LNCaP clone FGC (cell line): ENCODE results near the gene CCDC186.

ENCODE experiments used
- DNase-seq: peaks from one replicate; pipeline ENCODE4 v3.0.0-alpha.2; 2011; ENCODE audit warnings: low read depth
- H3K4me3 ChIP-seq: 2 replicates; pipeline ENCODE4 v1.5.1; 2011; ENCODE audit warnings: mild to moderate bottlenecking, low read depth, low read length, control low read depth
- TF ChIP-seq, protein P1 (sequence below): IDR thresholded peaks from 2 replicates; pipeline ENCODE4 v1.5.1; 2012; ENCODE audit warnings: mild to moderate bottlenecking; ENCODE audit not compliant: control insufficient read depth, insufficient read depth; ENCODE audit errors: extremely low read depth

CCDC186 gene

DNA sequence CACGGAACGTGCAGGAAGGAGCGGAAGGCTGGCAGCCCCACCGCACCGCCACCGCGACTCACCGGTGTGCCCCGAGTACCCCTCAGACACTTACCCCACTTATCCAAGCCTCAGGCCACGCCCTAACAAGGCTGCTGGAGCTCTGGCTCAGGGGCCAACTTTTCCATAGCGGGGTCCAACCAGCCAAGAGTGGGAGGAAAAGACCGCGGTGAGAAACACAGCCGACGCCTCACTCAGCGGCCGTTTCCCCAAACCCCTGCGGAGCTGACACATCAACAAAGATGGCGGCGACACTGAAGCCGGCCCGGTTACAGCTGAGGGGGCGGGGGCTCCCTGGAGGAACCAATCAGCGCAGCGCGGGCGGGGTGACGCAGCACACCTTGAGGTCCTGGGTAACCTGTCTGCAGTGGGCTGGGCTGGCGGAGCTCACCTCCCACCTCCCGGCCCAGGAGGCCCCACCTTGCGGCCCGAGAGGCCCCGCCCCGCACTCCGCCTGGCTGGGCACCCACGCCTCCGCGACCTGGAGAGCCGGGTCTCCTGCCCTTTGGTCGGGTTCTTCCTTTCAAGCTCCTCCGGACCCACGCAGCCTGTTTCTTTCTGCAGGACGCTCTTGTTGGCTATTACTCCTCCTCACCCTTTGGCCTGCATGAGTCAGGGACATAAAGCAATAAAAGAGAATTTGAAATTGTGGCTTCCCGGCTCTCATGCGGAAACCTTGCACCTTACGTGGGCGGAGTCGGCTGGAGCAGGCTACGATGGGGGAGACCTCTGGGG is at the start of gene CCDC186:
TSS of gene CCDC186 (minus strand) at position 283 of the 774 bp plus-strand sequence. CDS start 10,935 bp downstream, outside the sequence.
- TF ChIP-seq, protein P1, sequence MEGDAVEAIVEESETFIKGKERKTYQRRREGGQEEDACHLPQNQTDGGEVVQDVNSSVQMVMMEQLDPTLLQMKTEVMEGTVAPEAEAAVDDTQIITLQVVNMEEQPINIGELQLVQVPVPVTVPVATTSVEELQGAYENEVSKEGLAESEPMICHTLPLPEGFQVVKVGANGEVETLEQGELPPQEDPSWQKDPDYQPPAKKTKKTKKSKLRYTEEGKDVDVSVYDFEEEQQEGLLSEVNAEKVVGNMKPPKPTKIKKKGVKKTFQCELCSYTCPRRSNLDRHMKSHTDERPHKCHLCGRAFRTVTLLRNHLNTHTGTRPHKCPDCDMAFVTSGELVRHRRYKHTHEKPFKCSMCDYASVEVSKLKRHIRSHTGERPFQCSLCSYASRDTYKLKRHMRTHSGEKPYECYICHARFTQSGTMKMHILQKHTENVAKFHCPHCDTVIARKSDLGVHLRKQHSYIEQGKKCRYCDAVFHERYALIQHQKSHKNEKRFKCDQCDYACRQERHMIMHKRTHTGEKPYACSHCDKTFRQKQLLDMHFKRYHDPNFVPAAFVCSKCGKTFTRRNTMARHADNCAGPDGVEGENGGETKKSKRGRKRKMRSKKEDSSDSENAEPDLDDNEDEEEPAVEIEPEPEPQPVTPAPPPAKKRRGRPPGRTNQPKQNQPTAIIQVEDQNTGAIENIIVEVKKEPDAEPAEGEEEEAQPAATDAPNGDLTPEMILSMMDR = no peak
- DNase-seq = peak; percentile 95
- H3K4me3 ChIP-seq = peak within 1 kb of the TSS; percentile 94

DNA sequence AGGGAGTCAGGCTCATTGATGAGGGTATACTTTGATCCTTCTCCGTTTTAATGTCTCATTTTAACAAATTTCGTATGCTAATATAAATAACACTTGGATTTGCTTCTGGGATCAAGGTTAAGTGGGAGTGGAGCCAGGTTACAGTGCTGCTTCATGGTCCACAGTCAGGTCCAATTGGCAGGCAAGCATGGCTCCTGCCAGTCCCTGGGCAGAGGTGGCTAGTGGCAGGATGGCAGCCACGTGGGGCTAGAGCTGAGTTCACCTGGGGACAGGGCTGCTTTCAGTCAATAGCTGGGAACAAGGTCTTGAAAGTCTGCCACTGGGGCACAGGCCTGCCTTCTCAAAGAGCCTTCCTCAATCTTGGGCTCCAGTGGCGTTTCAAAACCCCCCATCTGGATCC is 49.1 kb upstream of the CCDC186 start:
- peak; percentile 78 for DNase-seq
- TF ChIP-seq, protein P1 = no peak
- H3K4me3 ChIP-seq = no peak overlapping the region

DNA sequence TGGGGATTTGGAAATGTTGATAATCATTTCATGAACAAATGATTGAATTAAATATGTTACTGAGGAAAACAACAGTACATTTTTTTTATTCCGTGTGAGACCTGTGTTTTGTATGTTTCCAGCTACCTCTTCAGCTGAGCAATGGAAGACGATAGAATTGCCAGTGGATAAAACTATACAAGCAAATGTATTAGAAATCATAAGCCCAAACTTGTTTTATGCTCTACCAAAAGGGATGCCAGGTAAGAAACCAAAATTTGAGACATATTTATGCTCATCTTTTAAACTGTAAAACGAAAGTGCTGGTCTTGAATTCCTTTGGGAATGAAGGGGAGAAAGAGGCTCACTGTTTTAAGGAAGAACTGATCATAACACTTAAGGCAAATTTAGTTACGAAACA is 47.2 kb upstream of the CCDC186 start:
- no peak for DNase-seq
- TF ChIP-seq, protein P1 = no peak
- no peak overlapping the region for H3K4me3 ChIP-seq

DNA sequence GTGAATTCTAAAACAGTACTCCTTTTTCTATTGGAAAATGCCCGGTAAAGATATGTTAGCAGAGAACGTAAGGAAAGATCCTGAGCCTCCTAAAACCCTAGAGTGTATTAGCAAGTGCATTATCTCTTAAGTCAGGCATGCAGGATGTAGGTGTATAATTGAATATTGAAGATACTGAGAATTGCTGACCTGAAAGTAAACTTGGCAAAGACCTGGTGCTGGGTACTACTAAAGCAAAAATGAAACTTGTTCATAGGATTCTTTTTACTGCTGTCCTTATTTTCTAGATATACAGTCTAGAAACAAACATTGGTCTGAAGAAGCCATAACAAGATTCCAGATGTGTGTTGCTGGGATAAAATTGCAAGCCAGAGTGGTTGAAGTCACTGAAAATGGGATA is 46.3 kb upstream of the CCDC186 start:
- TF ChIP-seq, protein P1 = no peak
- DNase-seq = no peak
- H3K4me3 ChIP-seq = no peak overlapping the region

DNA sequence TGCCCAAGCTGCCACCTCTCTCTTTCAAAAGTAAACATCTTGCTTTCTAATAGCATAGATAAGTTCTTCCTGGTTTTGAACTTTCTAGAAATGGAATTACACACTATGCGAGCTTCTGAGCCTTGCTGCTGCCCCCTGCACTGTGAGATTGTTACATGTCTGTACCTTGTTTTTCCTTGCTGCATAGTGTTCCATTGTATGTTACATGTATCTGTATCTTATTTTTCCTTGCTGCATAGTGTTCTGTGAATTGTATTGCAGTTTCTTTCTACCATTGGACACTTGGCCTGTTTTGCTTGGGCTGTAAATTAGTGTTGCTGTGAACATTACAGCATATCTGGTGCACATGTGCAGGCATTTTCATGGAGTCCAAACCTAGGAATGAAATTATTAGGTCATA is 41.0 kb upstream of the CCDC186 start:
- no peak overlapping the region for H3K4me3 ChIP-seq
- TF ChIP-seq, protein P1 = no peak
- no peak for DNase-seq

GRCh38 chr10:114212153-114212552 is 38.1 kb upstream of the CCDC186 start:
- no peak overlapping the region for H3K4me3 ChIP-seq
- DNase-seq = no peak
- TF ChIP-seq, protein P1 = no peak

DNA sequence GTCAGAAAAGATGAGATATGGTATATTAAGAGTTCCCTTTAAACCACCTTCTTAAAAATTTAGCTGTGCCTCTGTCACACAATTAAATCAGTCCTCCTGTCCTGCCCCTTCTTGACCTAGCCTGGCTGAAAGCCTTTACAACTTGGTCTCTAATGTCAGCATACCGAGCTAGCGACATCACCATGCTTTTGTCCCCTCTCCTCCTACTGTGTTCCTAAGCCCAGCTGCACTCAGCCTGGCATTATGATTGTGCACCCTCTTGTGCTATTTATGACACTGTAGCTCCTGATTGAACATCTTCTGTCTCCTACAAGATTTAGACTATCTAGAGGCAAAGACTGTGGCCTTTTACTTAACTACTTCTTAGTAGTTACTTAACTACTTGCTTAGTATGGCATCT is 34.3 kb upstream of the CCDC186 start:
- TF ChIP-seq, protein P1 = no peak
- DNase-seq = no peak
- no peak overlapping the region for H3K4me3 ChIP-seq
